AG09319 (cell line): Measurements from ENCODE around the gene DYRK1A.

ENCODE experiments used
- DNase-seq: peaks from one replicate; pipeline ENCODE4 v3.0.0-alpha.2; 2010; ENCODE audit warnings: low read depth; ENCODE audit errors: extremely low read depth
- TF ChIP-seq, protein P1 (sequence below): IDR thresholded peaks from 2 replicates; pipeline ENCODE4 v1.5.1; 2011; ENCODE audit warnings: low read depth, mild to moderate bottlenecking, inconsistent platforms, low read length, moderate library complexity

The DYRK1A gene

GRCh38 chr21:37386151-37386550 lies 19.6 kb downstream of the DYRK1A start:
- DNase-seq, result no peak
- TF ChIP-seq, protein P1, sequence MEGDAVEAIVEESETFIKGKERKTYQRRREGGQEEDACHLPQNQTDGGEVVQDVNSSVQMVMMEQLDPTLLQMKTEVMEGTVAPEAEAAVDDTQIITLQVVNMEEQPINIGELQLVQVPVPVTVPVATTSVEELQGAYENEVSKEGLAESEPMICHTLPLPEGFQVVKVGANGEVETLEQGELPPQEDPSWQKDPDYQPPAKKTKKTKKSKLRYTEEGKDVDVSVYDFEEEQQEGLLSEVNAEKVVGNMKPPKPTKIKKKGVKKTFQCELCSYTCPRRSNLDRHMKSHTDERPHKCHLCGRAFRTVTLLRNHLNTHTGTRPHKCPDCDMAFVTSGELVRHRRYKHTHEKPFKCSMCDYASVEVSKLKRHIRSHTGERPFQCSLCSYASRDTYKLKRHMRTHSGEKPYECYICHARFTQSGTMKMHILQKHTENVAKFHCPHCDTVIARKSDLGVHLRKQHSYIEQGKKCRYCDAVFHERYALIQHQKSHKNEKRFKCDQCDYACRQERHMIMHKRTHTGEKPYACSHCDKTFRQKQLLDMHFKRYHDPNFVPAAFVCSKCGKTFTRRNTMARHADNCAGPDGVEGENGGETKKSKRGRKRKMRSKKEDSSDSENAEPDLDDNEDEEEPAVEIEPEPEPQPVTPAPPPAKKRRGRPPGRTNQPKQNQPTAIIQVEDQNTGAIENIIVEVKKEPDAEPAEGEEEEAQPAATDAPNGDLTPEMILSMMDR, result no peak

DNA sequence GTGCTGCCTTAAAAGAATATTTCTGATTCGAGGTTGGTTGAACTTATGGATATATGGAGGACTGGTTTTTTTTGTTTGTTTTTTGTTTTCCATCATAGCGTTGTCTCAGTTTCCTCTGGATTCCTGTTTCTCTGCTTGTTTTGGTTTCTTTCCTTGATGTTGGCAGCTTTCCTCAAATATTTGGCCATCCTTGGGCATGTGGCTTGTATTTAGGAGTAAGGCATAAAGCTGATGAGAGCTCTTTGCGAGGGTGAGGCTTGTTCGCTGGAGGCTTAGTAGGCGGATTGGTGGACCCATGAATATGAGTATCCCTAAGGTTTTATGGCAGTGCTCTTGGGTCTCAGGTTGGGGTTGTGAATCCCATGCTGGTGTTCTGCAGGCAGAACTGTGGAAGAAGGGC lies 22.9 kb downstream of the DYRK1A start:
- DNase-seq, result no peak
- TF ChIP-seq, protein P1, result no peak

DNA sequence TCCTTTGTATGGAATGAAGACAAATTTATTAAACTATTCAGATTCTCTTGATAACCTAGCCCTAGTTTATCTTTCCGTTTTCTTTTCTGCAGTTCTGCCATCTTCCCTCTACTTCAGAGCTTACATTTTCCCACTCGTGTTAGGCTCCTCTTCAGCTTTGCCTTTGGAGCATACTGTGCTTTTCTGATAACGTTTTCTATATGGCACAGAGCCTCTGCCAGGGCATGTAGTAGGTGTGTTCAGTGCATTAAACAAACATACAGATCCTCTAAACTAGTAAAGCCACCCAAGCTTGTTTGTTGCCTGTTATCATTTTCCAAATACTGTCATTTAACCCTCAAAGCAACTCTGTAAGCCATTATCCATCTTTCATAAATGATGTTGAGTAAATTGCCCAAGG lies 25.1 kb downstream of the DYRK1A start:
- no peak for DNase-seq
- TF ChIP-seq, protein P1, result no peak

DNA sequence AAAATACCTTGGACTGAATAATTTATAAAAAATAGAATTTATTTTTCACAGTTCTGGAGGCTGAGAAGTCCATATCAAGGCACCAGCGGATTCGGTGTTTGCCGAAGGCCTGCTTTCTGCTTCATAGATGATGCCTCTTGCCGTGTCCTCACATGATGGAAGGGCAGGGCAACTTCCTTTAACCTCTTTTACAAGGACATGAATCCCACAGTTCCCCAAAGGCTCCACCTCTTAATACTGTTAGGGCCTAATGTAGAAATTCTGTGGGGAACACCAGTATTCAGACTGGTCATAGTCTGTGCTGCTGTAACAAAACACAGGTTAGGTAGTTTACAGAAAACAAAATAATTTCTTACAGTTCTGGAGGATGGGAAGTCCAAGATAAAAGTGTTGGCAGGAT lies 25.9 kb downstream of the DYRK1A start:
- DNase-seq, result no peak
- TF ChIP-seq, protein P1, result no peak

DNA sequence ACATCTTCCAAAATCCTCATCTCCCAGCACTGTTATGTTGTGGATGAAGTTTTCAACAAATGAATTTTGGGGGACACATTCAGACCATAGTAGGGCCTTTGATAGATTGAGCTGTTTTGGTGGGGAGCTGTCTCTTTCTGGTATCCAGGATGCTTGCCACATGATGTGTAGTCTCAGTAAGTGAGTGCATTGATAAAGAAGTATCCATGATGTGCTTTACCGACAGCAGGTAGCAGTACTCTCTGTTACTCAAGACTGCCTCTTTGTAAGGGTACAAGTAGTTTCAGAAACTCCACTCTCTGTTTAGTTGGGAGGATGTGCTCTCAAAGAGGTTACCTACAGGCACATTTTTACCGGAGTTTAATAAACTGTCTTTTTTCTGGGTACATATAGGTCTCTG lies 26.5 kb downstream of the DYRK1A start:
- TF ChIP-seq, protein P1, result no peak
- DNase-seq, result no peak

GRCh38 chr21:37393786-37394185 lies 27.2 kb downstream of the DYRK1A start:
- TF ChIP-seq, protein P1, result no peak

DNA sequence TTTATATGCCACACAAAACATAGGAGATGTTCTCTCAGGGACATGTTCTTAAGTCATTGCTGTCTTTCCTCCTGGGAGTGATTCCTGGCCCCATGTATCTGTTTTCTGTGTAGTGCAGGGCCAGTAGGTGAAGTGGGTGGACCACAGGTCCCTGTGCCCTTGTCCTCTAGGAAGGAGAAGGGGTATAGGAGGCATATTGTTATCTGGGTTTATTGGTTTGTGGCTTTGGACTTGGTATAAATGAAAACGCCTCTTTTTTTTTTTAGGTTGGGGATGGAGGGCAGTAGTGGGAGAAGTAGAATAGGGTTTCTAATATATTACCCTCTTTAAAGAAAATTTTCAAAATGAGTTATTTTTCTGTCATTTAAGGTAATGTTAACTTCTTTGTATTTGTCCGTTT lies 29.4 kb downstream of the DYRK1A start:
- DNase-seq, result no peak
- TF ChIP-seq, protein P1, result no peak

More at GRCh38 chr21:37393786-37394185, 27.2 kb downstream of the DYRK1A start:
- DNase-seq, result no peak
